ENCODE results near the gene KLHL15. TPM values are rescaled to one million over a fixed set of nuclear protein-coding genes. Genes with fewer than 3 reads are reported as not detected.

The KLHL15 gene
- total RNA-seq, 1 donor from 2014 or later, result 9.8 TPM

- DNase-seq (ENCODE audit: extremely low spot score in 2 of 2), result no peak
- Histone ChIP-seq H3K9me3 (no peaks in the 10 kb centered on the region), H3K36me3 (no peaks in the 10 kb centered on the region), H3K4me3 (no peak overlapping the region), H3K27ac (no peak overlapping the region), H3K4me1 (no peaks in the 10 kb centered on the region), H3K27me3 (no peaks in the 10 kb centered on the region)
- TF ChIP-seq POLR2AphosphoS5 (IDR thresholded peaks at IDR 0.05; ENCODE audit: insufficient read depth in 1 of 2, low read depth in 1 of 2) (no peak), CTCF (IDR thresholded peaks at IDR 0.05) (no peak), POLR2A (IDR thresholded peaks at IDR 0.05) (no peak)
- intact Hi-C loops (cut with DNase I), result no loop called here
Observed at GRCh38 chrX:23944234-23944633, 82.8 kb downstream of the KLHL15 start.

GRCh38 chrX:23939203-23939602, 87.8 kb downstream of the KLHL15 start:
- no peaks in the 10 kb centered on the region for H3K27me3 ChIP-seq
- no peaks in the 10 kb centered on the region for H3K9me3 ChIP-seq
- H3K4me1 ChIP-seq, result no peaks in the 10 kb centered on the region
- no peak for DNase-seq (ENCODE audit: extremely low spot score in 2 of 2)
- intact Hi-C loops (cut with DNase I), result no loop called here
- no peak overlapping the region for H3K4me3 ChIP-seq
- H3K27ac ChIP-seq, result no peak overlapping the region
- H3K36me3 ChIP-seq, result no peaks in the 10 kb centered on the region
- TF ChIP-seq POLR2AphosphoS5 (IDR thresholded peaks at IDR 0.05; ENCODE audit: insufficient read depth in 1 of 2, low read depth in 1 of 2) (no peak), CTCF (IDR thresholded peaks at IDR 0.05) (no peak), POLR2A (IDR thresholded peaks at IDR 0.05) (no peak)

- intact Hi-C loops (cut with DNase I), result no loop called here
- Histone ChIP-seq H3K4me3 (no peak overlapping the region), H3K36me3 (no peaks in the 10 kb centered on the region), H3K4me1 (no peaks in the 10 kb centered on the region), H3K27ac (no peak overlapping the region), H3K9me3 (no peaks in the 10 kb centered on the region), H3K27me3 (no peaks in the 10 kb centered on the region)
- DNase-seq (ENCODE audit: extremely low spot score in 2 of 2), result no peak
- TF ChIP-seq POLR2AphosphoS5 (IDR thresholded peaks at IDR 0.05; ENCODE audit: insufficient read depth in 1 of 2, low read depth in 1 of 2) (no peak), POLR2A (IDR thresholded peaks at IDR 0.05) (no peak), CTCF (IDR thresholded peaks at IDR 0.05) (no peak)
Observed at GRCh38 chrX:23938690-23939089, 88.3 kb downstream of the KLHL15 start.

- H3K36me3 ChIP-seq, result no peaks in the 10 kb centered on the region
- no peaks in the 10 kb centered on the region for H3K9me3 ChIP-seq
- no peaks in the 10 kb centered on the region for H3K4me1 ChIP-seq
- H3K4me3 ChIP-seq, result no peak overlapping the region
- no peak for DNase-seq (ENCODE audit: extremely low spot score in 2 of 2)
- intact Hi-C loops (cut with DNase I), result no loop called here
- H3K27ac ChIP-seq, result no peak overlapping the region
- TF ChIP-seq CTCF (IDR thresholded peaks at IDR 0.05), result no peak
- TF ChIP-seq POLR2A (IDR thresholded peaks at IDR 0.05), result no peak
- no peak for TF ChIP-seq POLR2AphosphoS5 (IDR thresholded peaks at IDR 0.05; ENCODE audit: insufficient read depth in 1 of 2, low read depth in 1 of 2)
- H3K27me3 ChIP-seq, result no peaks in the 10 kb centered on the region
Observed at GRCh38 chrX:23937100-23937499, 89.9 kb downstream of the KLHL15 start.

GRCh38 chrX:23936180-23936579, 90.8 kb downstream of the KLHL15 start:
- Histone ChIP-seq H3K4me1 (no peaks in the 10 kb centered on the region), H3K36me3 (no peaks in the 10 kb centered on the region), H3K9me3 (no peaks in the 10 kb centered on the region), H3K4me3 (no peak overlapping the region), H3K27ac (no peak overlapping the region), H3K27me3 (no peaks in the 10 kb centered on the region)
- DNase-seq (ENCODE audit: extremely low spot score in 2 of 2), result no peak
- intact Hi-C loops (cut with DNase I), result no loop called here
- TF ChIP-seq POLR2AphosphoS5 (IDR thresholded peaks at IDR 0.05; ENCODE audit: insufficient read depth in 1 of 2, low read depth in 1 of 2), result no peak
- no peak for TF ChIP-seq CTCF (IDR thresholded peaks at IDR 0.05)
- no peak for TF ChIP-seq POLR2A (IDR thresholded peaks at IDR 0.05)

All from vagina (tissue), 2 donors.